ENCODE results near the gene CEP70. TPM values are rescaled to one million over a fixed set of nuclear protein-coding genes. Genes with fewer than 3 reads are reported as not detected.

The CEP70 gene
- polyA plus RNA-seq, 3 donors: 0.11 TPM; not detected in 2

- no peak for DNase-seq
- peaks cover 0 to 1% (median 1%) of the 10 kb centered on the region in 3 donors for H3K27me3 Mint-ChIP-seq (ENCODE audit: low read depth in 3 of 3)
- no peaks in the 10 kb centered on the region for H3K79me2 ChIP-seq (ENCODE audit: insufficient read depth, low read length)
- no peaks in the 10 kb centered on the region for H3K27me3 ChIP-seq (ENCODE audit: control insufficient read depth in 2 of 2, insufficient read depth in 2 of 2, low read length in 2 of 2)
- H3K36me3 ChIP-seq (replicated peaks in 1 of 2; ENCODE audit: control insufficient read depth in 1 of 2, insufficient read depth in 2 of 2, low read length in 2 of 2): no peaks in the 10 kb centered on the region
- H3K9me3 ChIP-seq (replicated peaks in 1 of 2; ENCODE audit: control insufficient read depth in 1 of 2, insufficient read depth in 1 of 2, low read length in 2 of 2): no peaks in the 10 kb centered on the region
- H3K4me1 ChIP-seq (ENCODE audit: control insufficient read depth in 1 of 2, insufficient read depth in 2 of 2, low read length in 2 of 2): no peaks in the 10 kb centered on the region
- no peaks in the 10 kb centered on the region for H4K20me1 ChIP-seq (ENCODE audit: insufficient read depth, low read length)
- no peak overlapping the region for H3K4me3 ChIP-seq (replicated peaks in 1 of 3; ENCODE audit: low read depth in 2 of 3, low read length in 3 of 3)
- H3K4me3 Mint-ChIP-seq: no peak overlapping the region
- H3K4me2 ChIP-seq (replicated peaks; ENCODE audit: extremely low read depth, low read length, poor library complexity, severe bottlenecking): no peak overlapping the region
- H3K9me3 Mint-ChIP-seq: peaks cover 0 to 4% (median 0%) of the 10 kb centered on the region in 7 donors
- no peak overlapping the region for H3K9ac ChIP-seq (ENCODE audit: insufficient read depth, low read length, poor library complexity, severe bottlenecking)
- no peak overlapping the region for H3K27ac Mint-ChIP-seq
- H3K36me3 Mint-ChIP-seq: no peaks in the 10 kb centered on the region
- no peak overlapping the region for H2AFZ ChIP-seq (ENCODE audit: insufficient read depth, low read depth, low read length, poor library complexity, severe bottlenecking)
- TF ChIP-seq, protein P1, sequence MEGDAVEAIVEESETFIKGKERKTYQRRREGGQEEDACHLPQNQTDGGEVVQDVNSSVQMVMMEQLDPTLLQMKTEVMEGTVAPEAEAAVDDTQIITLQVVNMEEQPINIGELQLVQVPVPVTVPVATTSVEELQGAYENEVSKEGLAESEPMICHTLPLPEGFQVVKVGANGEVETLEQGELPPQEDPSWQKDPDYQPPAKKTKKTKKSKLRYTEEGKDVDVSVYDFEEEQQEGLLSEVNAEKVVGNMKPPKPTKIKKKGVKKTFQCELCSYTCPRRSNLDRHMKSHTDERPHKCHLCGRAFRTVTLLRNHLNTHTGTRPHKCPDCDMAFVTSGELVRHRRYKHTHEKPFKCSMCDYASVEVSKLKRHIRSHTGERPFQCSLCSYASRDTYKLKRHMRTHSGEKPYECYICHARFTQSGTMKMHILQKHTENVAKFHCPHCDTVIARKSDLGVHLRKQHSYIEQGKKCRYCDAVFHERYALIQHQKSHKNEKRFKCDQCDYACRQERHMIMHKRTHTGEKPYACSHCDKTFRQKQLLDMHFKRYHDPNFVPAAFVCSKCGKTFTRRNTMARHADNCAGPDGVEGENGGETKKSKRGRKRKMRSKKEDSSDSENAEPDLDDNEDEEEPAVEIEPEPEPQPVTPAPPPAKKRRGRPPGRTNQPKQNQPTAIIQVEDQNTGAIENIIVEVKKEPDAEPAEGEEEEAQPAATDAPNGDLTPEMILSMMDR (IDR thresholded peaks at IDR 0.05): no peak
- H3K27ac ChIP-seq (ENCODE audit: low read depth in 1 of 2, low read length in 2 of 2): no peak overlapping the region
- intact Hi-C loops (cut with micrococcal nuclease): no loop called here
- H3K4me1 Mint-ChIP-seq: no peaks in the 10 kb centered on the region
- no CpG with 5 or more reads among the region's 3 CpGs for WGBS (ENCODE audit: insufficient coverage)
These were observed 31.8 kb upstream of the CEP70 start for GRCh38 chr3:138625707-138626365.

DNA sequence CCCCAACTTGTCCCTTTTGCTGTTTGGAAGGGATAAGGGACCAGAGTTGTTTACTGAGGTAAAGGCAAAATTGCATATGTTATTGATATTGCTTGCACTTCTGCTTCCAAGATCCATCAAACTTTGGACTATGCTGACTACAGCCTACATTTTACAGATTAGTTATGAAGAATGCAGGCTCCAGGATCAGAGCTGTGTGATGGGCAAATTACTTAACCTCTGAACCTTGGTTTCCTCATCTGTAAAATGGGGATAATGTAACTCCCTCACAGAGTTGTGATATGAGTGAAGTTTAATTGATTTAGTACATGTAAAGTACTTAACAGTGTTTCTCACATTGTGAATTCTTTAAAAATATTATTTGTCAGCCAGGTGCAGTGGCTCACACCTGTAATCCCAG, 30.5 kb upstream of the CEP70 start:
- TF ChIP-seq, protein P1 (IDR thresholded peaks at IDR 0.05): no peak
- H3K4me1 ChIP-seq (ENCODE audit: control insufficient read depth in 1 of 2, insufficient read depth in 2 of 2, low read length in 2 of 2): no peaks in the 10 kb centered on the region
- H4K20me1 ChIP-seq (ENCODE audit: insufficient read depth, low read length): no peaks in the 10 kb centered on the region
- no peaks in the 10 kb centered on the region for H3K36me3 ChIP-seq (replicated peaks in 1 of 2; ENCODE audit: control insufficient read depth in 1 of 2, insufficient read depth in 2 of 2, low read length in 2 of 2)
- Mint-ChIP-seq H3K4me3 (no peak overlapping the region), H3K36me3 (no peaks in the 10 kb centered on the region), H3K4me1 (no peaks in the 10 kb centered on the region), H3K9me3 (peaks cover 0 to 4% (median 0%) of the 10 kb centered on the region in 7 donors), H3K27me3 (ENCODE audit: low read depth in 3 of 3) (peaks cover 0 to 1% (median 0%) of the 10 kb centered on the region in 3 donors), H3K27ac (no peak overlapping the region)
- H3K79me2 ChIP-seq (ENCODE audit: insufficient read depth, low read length): no peaks in the 10 kb centered on the region
- no peak overlapping the region for H2AFZ ChIP-seq (ENCODE audit: insufficient read depth, low read depth, low read length, poor library complexity, severe bottlenecking)
- H3K9ac ChIP-seq (ENCODE audit: insufficient read depth, low read length, poor library complexity, severe bottlenecking): no peak overlapping the region
- intact Hi-C loops (cut with micrococcal nuclease): no loop called here
- H3K9me3 ChIP-seq (replicated peaks in 1 of 2; ENCODE audit: control insufficient read depth in 1 of 2, insufficient read depth in 1 of 2, low read length in 2 of 2): no peaks in the 10 kb centered on the region
- H3K4me3 ChIP-seq (replicated peaks in 1 of 3; ENCODE audit: low read depth in 2 of 3, low read length in 3 of 3): no peak overlapping the region
- no peak overlapping the region for H3K27ac ChIP-seq (ENCODE audit: low read depth in 1 of 2, low read length in 2 of 2)
- no peak for DNase-seq
- no peaks in the 10 kb centered on the region for H3K27me3 ChIP-seq (ENCODE audit: control insufficient read depth in 2 of 2, insufficient read depth in 2 of 2, low read length in 2 of 2)
- no peak overlapping the region for H3K4me2 ChIP-seq (replicated peaks; ENCODE audit: extremely low read depth, low read length, poor library complexity, severe bottlenecking)
